IPS-NIHi7 (cell line): ENCODE measurements around the gene KLHL5.
"Not testable (repeated sequence)": the region's sequence is repeated elsewhere in the genome, so short reads cannot be mapped to it uniquely, and the experiment has no call there.

Experiments used
- DNase-seq: peaks from one replicate; pipeline ENCODE4 v3.0.0; 2012; ENCODE audit warnings: mixed read lengths; ENCODE audit errors: extremely low spot score

The KLHL5 gene

GRCh38 chr4:39102297-39102696, 40.3 kb downstream of the KLHL5 start:
- DNase-seq: no peak

- DNase-seq: no peak
Observed at GRCh38 chr4:39103291-39103690, 41.3 kb downstream of the KLHL5 start.

- no peak for DNase-seq
Observed at GRCh38 chr4:39104255-39104654, 42.2 kb downstream of the KLHL5 start.

GRCh38 chr4:39106011-39106410, 44.0 kb downstream of the KLHL5 start:
- DNase-seq: no peak

GRCh38 chr4:39114436-39114835, 52.4 kb downstream of the KLHL5 start:
- no peak for DNase-seq

GRCh38 chr4:39118034-39118658, 56.1 kb downstream of the KLHL5 start:
- DNase-seq: no peak

- no peak for DNase-seq
Observed at GRCh38 chr4:39120418-39120817, 58.4 kb downstream of the KLHL5 start.

GRCh38 chr4:39124885-39125599, 63.0 kb downstream of the KLHL5 start:
- no peak for DNase-seq

GRCh38 chr4:39125600-39125985, 63.6 kb downstream of the KLHL5 start:
- no peak for DNase-seq

- DNase-seq: no peak
Observed at GRCh38 chr4:39126256-39127095, 64.4 kb downstream of the KLHL5 start.

- DNase-seq: no peak
Observed at GRCh38 chr4:39133623-39134022, 71.6 kb downstream of the KLHL5 start.

- no peak for DNase-seq
Observed at GRCh38 chr4:39134683-39135306, 72.8 kb downstream of the KLHL5 start.

GRCh38 chr4:39138227-39138626, 76.2 kb downstream of the KLHL5 start:
- DNase-seq: not testable (repeated sequence)

GRCh38 chr4:39146211-39146610, 84.2 kb downstream of the KLHL5 start:
- no peak for DNase-seq

- DNase-seq: no peak
Observed at GRCh38 chr4:39154009-39154408, 92.0 kb downstream of the KLHL5 start.

GRCh38 chr4:39157520-39157919, 95.5 kb downstream of the KLHL5 start:
- no peak for DNase-seq

GRCh38 chr4:39166177-39166576, 104.1 kb downstream of the KLHL5 start:
- no peak for DNase-seq

- no peak for DNase-seq
Observed at GRCh38 chr4:39166669-39167068, 104.6 kb downstream of the KLHL5 start.

GRCh38 chr4:39169426-39169825, 107.4 kb downstream of the KLHL5 start:
- no peak for DNase-seq

GRCh38 chr4:39170301-39170700, 108.3 kb downstream of the KLHL5 start:
- DNase-seq: no peak
